ENCODE measurements around the gene EIF4E2.
A peak's percentile ranks its signal among the peaks of the same experiment; 100 is the strongest.
"Not testable (repeated sequence)": the region's sequence is repeated elsewhere in the genome, so short reads cannot be mapped to it uniquely, and the experiment has no call there.

The EIF4E2 gene

GRCh38 chr2:232549655-232550353, 685 bp upstream of the EIF4E2 start:
- Mint-ChIP-seq H3K4me3 (peak overlapping the region; percentile 100), H3K9me3 (peaks cover 6% of the 10 kb centered on the region), H3K36me3 (ENCODE audit: low read depth) (peaks cover 45% of the 10 kb centered on the region), H3K27me3 (ENCODE audit: low read depth) (no peaks in the 10 kb centered on the region), H3K4me1 (ENCODE audit: low read depth) (peaks cover 50% of the 10 kb centered on the region), H3K27ac (peak overlapping the region; percentile 100)
- no peak for DNase-seq (ENCODE audit: low spot score)

- Mint-ChIP-seq H3K27me3 (ENCODE audit: low read depth) (no peaks in the 10 kb centered on the region), H3K9me3 (peaks cover 6% of the 10 kb centered on the region), H3K36me3 (ENCODE audit: low read depth) (peaks cover 54% of the 10 kb centered on the region), H3K4me3 (peak overlapping the region; percentile 100), H3K27ac (peak overlapping the region; percentile 98), H3K4me1 (ENCODE audit: low read depth) (peaks cover 60% of the 10 kb centered on the region)
- DNase-seq (ENCODE audit: low spot score) = no peak
Measured at GRCh38 chr2:232551250-232551638, 755 bp downstream of the EIF4E2 start.

DNA sequence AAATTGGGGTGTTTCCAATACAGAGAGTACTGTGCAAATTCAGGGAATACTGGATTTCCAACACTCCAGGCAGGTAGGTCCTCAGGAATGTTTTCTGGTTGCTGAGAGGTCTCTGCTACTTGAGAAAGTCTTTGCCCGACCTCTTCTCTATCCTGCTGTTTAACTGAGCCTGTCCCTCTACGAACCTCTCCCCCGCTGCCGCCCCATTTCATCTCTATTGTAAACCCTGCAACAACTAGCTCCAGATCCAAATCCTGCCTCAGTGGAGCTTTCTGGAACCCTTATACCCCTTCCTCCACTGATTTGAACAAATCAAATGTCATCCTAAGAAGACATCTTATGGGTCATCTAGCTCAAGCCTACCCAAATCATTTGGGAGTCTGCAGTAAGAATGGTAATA, 1.3 kb downstream of the EIF4E2 start:
- Mint-ChIP-seq H3K4me1 (ENCODE audit: low read depth) (peaks cover 65% of the 10 kb centered on the region), H3K27me3 (ENCODE audit: low read depth) (no peaks in the 10 kb centered on the region), H3K27ac (peak overlapping the region; percentile 98), H3K4me3 (peak overlapping the region; percentile 100), H3K36me3 (ENCODE audit: low read depth) (peaks cover 55% of the 10 kb centered on the region), H3K9me3 (peaks cover 6% of the 10 kb centered on the region)
- DNase-seq (ENCODE audit: low spot score) = no peak

GRCh38 chr2:232556426-232556825, 5.9 kb downstream of the EIF4E2 start:
- no peaks in the 10 kb centered on the region for H3K27me3 Mint-ChIP-seq (ENCODE audit: low read depth)
- peaks cover 42% of the 10 kb centered on the region for H3K4me1 Mint-ChIP-seq (ENCODE audit: low read depth)
- no peak for DNase-seq (ENCODE audit: low spot score)
- peaks cover 62% of the 10 kb centered on the region for H3K36me3 Mint-ChIP-seq (ENCODE audit: low read depth)
- peak overlapping the region; percentile 16 for H3K4me3 Mint-ChIP-seq
- no peaks in the 10 kb centered on the region for H3K9me3 Mint-ChIP-seq
- H3K27ac Mint-ChIP-seq = peak overlapping the region; percentile 59

- no peak overlapping the region for H3K4me3 Mint-ChIP-seq
- peaks cover 8% of the 10 kb centered on the region for H3K4me1 Mint-ChIP-seq (ENCODE audit: low read depth)
- H3K9me3 Mint-ChIP-seq = no peaks in the 10 kb centered on the region
- H3K36me3 Mint-ChIP-seq (ENCODE audit: low read depth) = peaks cover 61% of the 10 kb centered on the region
- no peaks in the 10 kb centered on the region for H3K27me3 Mint-ChIP-seq (ENCODE audit: low read depth)
- no peak overlapping the region for H3K27ac Mint-ChIP-seq
- no peak for DNase-seq (ENCODE audit: low spot score)
Measured at GRCh38 chr2:232562515-232563151, 12.1 kb downstream of the EIF4E2 start.

DNA sequence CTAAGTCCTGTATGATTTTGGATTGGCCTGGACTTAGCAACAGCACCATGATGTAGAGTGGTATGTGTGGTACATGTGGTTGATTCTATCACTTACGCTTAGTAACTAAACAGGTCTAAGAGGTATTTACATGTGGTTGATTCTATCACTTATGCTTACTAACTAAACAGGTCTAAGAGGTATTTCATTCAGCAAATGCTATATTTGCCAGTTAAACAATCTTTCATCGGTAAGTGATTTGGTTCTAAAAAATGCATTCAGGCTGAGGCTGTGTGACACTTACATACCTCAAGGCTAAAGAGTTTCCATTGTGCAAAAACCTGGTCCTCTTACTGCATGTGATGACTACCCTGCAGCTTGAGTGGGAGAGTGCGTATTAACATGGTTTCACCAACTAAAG, 13.1 kb downstream of the EIF4E2 start:
- H3K36me3 Mint-ChIP-seq (ENCODE audit: low read depth) = peaks cover 65% of the 10 kb centered on the region
- no peak for DNase-seq (ENCODE audit: low spot score)
- H3K27ac Mint-ChIP-seq = no peak overlapping the region
- H3K4me1 Mint-ChIP-seq (ENCODE audit: low read depth) = peaks cover 8% of the 10 kb centered on the region
- H3K9me3 Mint-ChIP-seq = no peaks in the 10 kb centered on the region
- H3K4me3 Mint-ChIP-seq = no peak overlapping the region
- no peaks in the 10 kb centered on the region for H3K27me3 Mint-ChIP-seq (ENCODE audit: low read depth)

DNA sequence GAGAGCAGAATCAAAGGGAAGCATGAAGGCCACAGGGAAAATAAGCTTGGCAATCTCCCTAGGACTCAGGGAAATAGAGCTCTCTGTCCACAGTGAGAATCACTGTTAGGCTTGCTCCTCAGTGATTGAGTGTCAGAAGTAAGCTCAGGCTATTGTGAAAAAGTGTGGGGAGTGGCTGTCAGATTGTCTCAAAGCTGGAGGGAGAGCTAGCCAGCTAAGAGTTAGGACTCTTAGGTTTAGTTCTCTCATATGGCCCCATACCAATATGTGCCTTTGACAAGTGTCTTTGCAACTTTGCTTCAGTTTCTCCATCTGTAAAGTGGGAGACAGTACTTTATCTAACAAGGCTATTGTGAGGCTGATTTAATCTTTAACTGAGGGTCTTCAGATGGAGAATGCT, 17.2 kb downstream of the EIF4E2 start:
- DNase-seq (ENCODE audit: low spot score) = no peak
- Mint-ChIP-seq H3K9me3 (no peaks in the 10 kb centered on the region), H3K36me3 (ENCODE audit: low read depth) (peaks cover 58% of the 10 kb centered on the region), H3K27me3 (ENCODE audit: low read depth) (no peaks in the 10 kb centered on the region), H3K27ac (no peak overlapping the region), H3K4me3 (no peak overlapping the region), H3K4me1 (ENCODE audit: low read depth) (peaks cover 8% of the 10 kb centered on the region)

DNA sequence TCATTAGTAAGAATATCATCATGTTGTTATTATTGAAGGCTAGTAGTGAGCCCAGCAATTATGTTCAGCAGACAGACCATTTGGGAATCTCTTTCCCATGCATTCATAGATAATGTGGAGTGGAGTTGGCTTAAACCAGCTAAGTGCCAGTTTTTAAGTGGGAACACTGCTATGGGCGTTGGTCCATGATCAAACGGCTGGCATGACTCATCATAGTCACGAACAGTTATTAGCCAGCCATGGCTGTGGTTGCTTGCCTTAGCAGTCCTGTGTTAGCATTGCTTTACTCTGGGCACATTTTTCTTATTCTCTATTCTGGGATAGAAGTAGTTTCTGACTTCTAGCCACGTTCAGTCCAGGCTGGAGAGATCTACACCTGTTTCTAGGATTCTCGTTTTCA, 17.7 kb downstream of the EIF4E2 start:
- no peak overlapping the region for H3K27ac Mint-ChIP-seq
- no peak for DNase-seq (ENCODE audit: low spot score)
- no peak overlapping the region for H3K4me3 Mint-ChIP-seq
- H3K36me3 Mint-ChIP-seq (ENCODE audit: low read depth) = peaks cover 57% of the 10 kb centered on the region
- no peaks in the 10 kb centered on the region for H3K9me3 Mint-ChIP-seq
- H3K4me1 Mint-ChIP-seq (ENCODE audit: low read depth) = peaks cover 5% of the 10 kb centered on the region
- H3K27me3 Mint-ChIP-seq (ENCODE audit: low read depth) = no peaks in the 10 kb centered on the region

DNA sequence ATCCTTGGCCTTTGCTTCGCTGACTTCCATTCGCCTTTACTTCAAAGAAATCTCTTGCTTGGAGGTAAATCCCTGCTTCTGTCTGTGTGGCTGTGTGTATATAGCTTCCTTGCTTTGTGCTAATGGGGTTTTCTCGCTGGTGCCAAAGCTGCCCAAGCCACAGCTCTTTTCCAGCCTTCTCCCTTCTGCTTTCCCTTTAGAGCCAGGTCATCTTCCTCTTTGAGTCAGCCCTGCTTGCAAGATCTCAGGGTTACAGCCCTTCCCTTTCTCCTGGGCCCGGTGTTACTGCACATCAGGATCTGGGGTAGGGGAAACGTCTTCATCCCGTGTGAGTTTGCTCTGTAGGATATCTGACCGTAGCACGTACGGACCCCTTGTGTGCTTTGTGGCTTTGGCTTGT, 19.1 kb downstream of the EIF4E2 start:
- no peaks in the 10 kb centered on the region for H3K9me3 Mint-ChIP-seq
- no peak overlapping the region for H3K4me3 Mint-ChIP-seq
- no peaks in the 10 kb centered on the region for H3K4me1 Mint-ChIP-seq (ENCODE audit: low read depth)
- no peak for DNase-seq (ENCODE audit: low spot score)
- H3K36me3 Mint-ChIP-seq (ENCODE audit: low read depth) = peaks cover 52% of the 10 kb centered on the region
- no peak overlapping the region for H3K27ac Mint-ChIP-seq
- H3K27me3 Mint-ChIP-seq (ENCODE audit: low read depth) = no peaks in the 10 kb centered on the region

DNA sequence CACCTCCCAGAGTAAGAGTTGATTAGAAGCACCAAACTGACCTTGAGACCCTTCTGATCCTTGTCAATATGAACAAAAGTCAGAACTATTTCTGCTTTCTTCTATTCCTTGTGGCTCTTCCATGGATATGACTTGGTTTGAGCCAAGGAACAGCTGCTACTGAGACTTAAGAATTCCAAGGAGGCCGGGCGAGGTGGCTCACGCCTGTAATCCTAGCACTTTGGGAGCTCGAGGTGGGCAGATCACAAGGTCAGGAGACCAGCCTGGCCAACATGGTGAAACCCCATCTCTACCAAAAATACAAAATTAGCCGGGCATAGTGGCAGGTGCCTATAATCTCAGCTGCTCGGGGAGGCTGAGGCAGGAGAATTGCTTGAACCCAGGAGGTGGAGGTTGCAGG, 20.0 kb downstream of the EIF4E2 start:
- H3K4me3 Mint-ChIP-seq; DNase-seq (ENCODE audit: low spot score); H3K27me3 Mint-ChIP-seq (ENCODE audit: low read depth); H3K9me3 Mint-ChIP-seq; H3K4me1 Mint-ChIP-seq (ENCODE audit: low read depth); H3K27ac Mint-ChIP-seq: not testable (repeated sequence)
- H3K36me3 Mint-ChIP-seq (ENCODE audit: low read depth) = peaks cover 52% of the 10 kb centered on the region

DNA sequence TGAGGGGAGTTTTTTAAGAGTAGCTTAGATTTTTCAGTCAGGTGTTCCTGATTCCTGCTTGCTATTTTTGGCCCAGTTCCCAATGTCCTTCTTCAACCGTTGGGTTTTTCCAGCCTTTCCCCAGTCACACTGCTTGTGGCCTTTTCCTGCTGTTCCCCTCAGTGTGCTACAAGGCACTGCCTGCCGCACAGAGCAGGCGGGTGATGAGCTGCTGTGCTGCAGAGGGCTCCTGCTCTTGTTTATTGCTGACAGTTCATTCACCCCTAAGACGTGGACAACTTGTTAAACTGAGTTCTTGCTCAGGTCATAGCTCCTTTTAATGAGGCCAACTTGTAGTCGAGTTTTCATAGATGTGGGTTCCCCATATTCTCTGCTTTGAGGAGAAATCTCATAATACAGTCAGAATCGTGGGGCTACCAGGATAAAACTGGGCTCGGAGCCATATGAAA, 20.6 kb downstream of the EIF4E2 start:
- Mint-ChIP-seq H3K27ac (no peak overlapping the region), H3K4me3 (no peak overlapping the region), H3K36me3 (ENCODE audit: low read depth) (peaks cover 47% of the 10 kb centered on the region), H3K4me1 (ENCODE audit: low read depth) (no peaks in the 10 kb centered on the region), H3K9me3 (no peaks in the 10 kb centered on the region), H3K27me3 (ENCODE audit: low read depth) (no peaks in the 10 kb centered on the region)
- no peak for DNase-seq (ENCODE audit: low spot score)

- Mint-ChIP-seq H3K27me3 (ENCODE audit: low read depth) (no peaks in the 10 kb centered on the region), H3K4me3 (no peak overlapping the region), H3K27ac (no peak overlapping the region), H3K9me3 (no peaks in the 10 kb centered on the region), H3K36me3 (ENCODE audit: low read depth) (peaks cover 42% of the 10 kb centered on the region), H3K4me1 (ENCODE audit: low read depth) (no peaks in the 10 kb centered on the region)
- DNase-seq (ENCODE audit: low spot score) = no peak
Measured at GRCh38 chr2:232573042-232573441, 22.6 kb downstream of the EIF4E2 start.

DNA sequence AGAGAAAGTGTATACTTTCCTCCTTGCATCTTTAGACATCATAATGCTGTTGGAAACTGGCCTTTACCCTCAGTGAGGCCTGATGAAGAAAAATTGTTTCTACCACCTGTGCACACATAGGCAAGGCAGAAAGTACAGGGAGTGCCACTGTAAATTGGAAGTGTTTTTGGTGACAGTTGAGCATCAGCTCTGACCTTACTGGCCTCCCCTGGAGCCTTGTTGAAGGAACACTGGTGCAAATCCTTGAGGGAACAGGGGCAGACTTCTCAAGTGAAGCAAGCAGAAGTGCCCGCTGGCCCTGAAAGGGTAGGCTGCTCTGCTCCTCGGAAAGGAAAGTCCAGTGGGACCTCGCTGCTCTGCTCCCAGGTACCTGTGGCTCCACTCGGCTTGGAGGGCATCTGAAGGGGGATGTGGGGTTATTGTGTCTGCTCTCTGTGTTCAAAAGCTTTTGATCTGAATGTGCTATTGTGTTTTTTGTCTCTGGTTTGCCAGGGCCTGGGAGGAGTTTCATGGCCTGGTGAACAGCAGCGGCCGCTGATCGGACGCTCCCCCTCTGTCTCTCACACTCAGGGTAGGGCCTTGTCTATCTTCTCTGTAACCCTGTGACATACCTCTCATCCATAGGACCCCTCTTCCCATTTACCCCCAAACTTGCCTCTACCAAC, 23.4 kb downstream of the EIF4E2 start:
- H3K36me3 Mint-ChIP-seq (ENCODE audit: low read depth) = peaks cover 38% of the 10 kb centered on the region
- H3K27me3 Mint-ChIP-seq (ENCODE audit: low read depth) = no peaks in the 10 kb centered on the region
- H3K4me3 Mint-ChIP-seq = no peak overlapping the region
- no peaks in the 10 kb centered on the region for H3K9me3 Mint-ChIP-seq
- no peak for DNase-seq (ENCODE audit: low spot score)
- no peak overlapping the region for H3K27ac Mint-ChIP-seq
- H3K4me1 Mint-ChIP-seq (ENCODE audit: low read depth) = no peaks in the 10 kb centered on the region

- DNase-seq (ENCODE audit: low spot score) = no peak
- Mint-ChIP-seq H3K36me3 (ENCODE audit: low read depth) (peaks cover 36% of the 10 kb centered on the region), H3K4me3 (no peak overlapping the region), H3K4me1 (ENCODE audit: low read depth) (peaks cover 2% of the 10 kb centered on the region), H3K27ac (no peak overlapping the region), H3K9me3 (no peaks in the 10 kb centered on the region), H3K27me3 (ENCODE audit: low read depth) (no peaks in the 10 kb centered on the region)
Measured at GRCh38 chr2:232574674-232575403, 24.4 kb downstream of the EIF4E2 start.
